WTC11 (cell line): ENCODE measurements around the gene LYPD1. TPM values are rescaled to one million over a fixed set of nuclear protein-coding genes. Genes with fewer than 3 reads are reported as not detected.

ENCODE experiments used
- ATAC-seq: fragments of 200-7000 bp; cut with Tn5 transposase; 2 replicates; pipeline ENCODE4 v1.10.0; 2021; ENCODE audit warnings: mild to moderate bottlenecking, moderate library complexity
- CTCF ChIA-PET: fragments of 300-600 bp; sonication (Branson Sonifier 250); formaldehyde crosslinking; loops from one replicate; lab custom pipeline; 2021; ENCODE audit warnings: antibody characterized with exemption; lab: Charles Lee
- POLR2A ChIA-PET: fragments of 350-600 bp; sonication (Branson Sonifier 250); formaldehyde crosslinking; loops from one replicate; lab custom pipeline; 2021; ENCODE audit warnings: antibody characterized with exemption; lab: Charles Lee
- DNase-seq: peaks from one replicate; pipeline ENCODE4 v3.0.0; 2021; ENCODE audit warnings: low spot score
- H3K27ac Mint-ChIP-seq: 2 replicates; pipeline ENCODE4 v1.8.0; 2021; ENCODE audit warnings: mixed read lengths
- H3K27me3 Mint-ChIP-seq: 2 replicates; pipeline ENCODE4 v1.8.0; 2021; ENCODE audit warnings: low read depth, mild to moderate bottlenecking, moderate library complexity, mixed read lengths
- H3K36me3 Mint-ChIP-seq: 2 replicates; pipeline ENCODE4 v1.8.0; 2021; ENCODE audit warnings: mixed read lengths
- H3K4me1 Mint-ChIP-seq: 2 replicates; pipeline ENCODE4 v1.8.0; 2022; ENCODE audit warnings: mixed read lengths
- H3K4me3 Mint-ChIP-seq: 2 replicates; pipeline ENCODE4 v1.8.0; 2021; ENCODE audit warnings: mild to moderate bottlenecking, moderate library complexity, mixed read lengths
- H3K9me3 Mint-ChIP-seq: 2 replicates; pipeline ENCODE4 v1.8.0; 2021; ENCODE audit warnings: mixed read lengths
- AR ChIP-seq: fragments of 250-450 bp; sonication (Bioruptor Pico); IDR thresholded peaks from 2 replicates; pipeline ENCODE4 v1.9.0; 2021; ENCODE audit warnings: mild to moderate bottlenecking
- ARID4B ChIP-seq: sonication (generic); formaldehyde crosslinking; IDR thresholded peaks from 2 replicates; pipeline ENCODE4 v1.8.0; 2023; ENCODE audit warnings: missing genetic modification reagents, mild to moderate bottlenecking, borderline replicate concordance
- CREM ChIP-seq: sonication (generic); formaldehyde crosslinking; IDR thresholded peaks from 2 replicates; pipeline ENCODE4 v1.8.1; 2022; ENCODE audit warnings: mild to moderate bottlenecking, missing genetic modification reagents, moderate library complexity
- E2F4 ChIP-seq: sonication (generic); formaldehyde crosslinking; IDR thresholded peaks from 2 replicates; pipeline ENCODE4 v1.8.1; 2022; ENCODE audit warnings: low read depth, mild to moderate bottlenecking, moderate library complexity, missing genetic modification reagents, borderline replicate concordance
- EMX1 ChIP-seq: fragments of 250-450 bp; sonication (Bioruptor Pico); IDR thresholded peaks from 2 replicates; pipeline ENCODE4 v1.8.0; 2021; ENCODE audit warnings: mild to moderate bottlenecking
- FOXK1 ChIP-seq: sonication (generic); formaldehyde crosslinking; IDR thresholded peaks from 2 replicates; pipeline ENCODE4 v1.8.0; 2022; ENCODE audit warnings: mild to moderate bottlenecking, moderate library complexity, missing genetic modification reagents
- JAZF1 ChIP-seq: fragments of 250-450 bp; sonication (Bioruptor Pico); IDR thresholded peaks from 2 replicates; pipeline ENCODE4 v1.9.0; 2021; ENCODE audit warnings: moderate library complexity, mild to moderate bottlenecking, inconsistent platforms
- MXD4 ChIP-seq: fragments of 250-450 bp; sonication (Bioruptor Pico); IDR thresholded peaks from 2 replicates; pipeline ENCODE4 v1.8.0; 2021; ENCODE audit warnings: mild to moderate bottlenecking, moderate library complexity, borderline replicate concordance
- NFYB ChIP-seq: sonication (generic); formaldehyde crosslinking; conservative IDR thresholded peaks from 2 replicates; pipeline ENCODE4 v1.8.0; 2022; ENCODE audit warnings: low read depth, missing genetic modification reagents
- PRRX2 ChIP-seq: fragments of 250-450 bp; sonication (Bioruptor Pico); IDR thresholded peaks from 2 replicates; pipeline ENCODE4 v1.8.0; 2021; ENCODE audit warnings: mild to moderate bottlenecking
- SMAD4 ChIP-seq: sonication (generic); formaldehyde crosslinking; IDR thresholded peaks from 2 replicates; pipeline ENCODE4 v1.8.0; 2022; ENCODE audit warnings: mild to moderate bottlenecking, missing genetic modification reagents
- SOX15 ChIP-seq: fragments of 250-450 bp; sonication (Bioruptor Pico); IDR thresholded peaks from 2 replicates; pipeline ENCODE4 v1.9.0; 2021; ENCODE audit warnings: mild to moderate bottlenecking
- ZNF317 ChIP-seq: sonication (generic); formaldehyde crosslinking; IDR thresholded peaks from 2 replicates; pipeline ENCODE4 v1.8.1; 2023; ENCODE audit warnings: low read depth, mild to moderate bottlenecking, moderate library complexity, missing genetic modification reagents, borderline replicate concordance
- ZNF396 ChIP-seq: fragments of 250-450 bp; sonication (Bioruptor Pico); IDR thresholded peaks from 2 replicates; pipeline ENCODE4 v1.8.0; 2021; ENCODE audit warnings: mild to moderate bottlenecking, moderate library complexity, borderline replicate concordance
- ZNF671 ChIP-seq: fragments of 250-450 bp; sonication (Bioruptor Pico); IDR thresholded peaks from 2 replicates; pipeline ENCODE4 v1.8.0; 2021; ENCODE audit warnings: mild to moderate bottlenecking
- total RNA-seq: library from RNA; stranded (reverse); gene quantifications from 3 replicates; pipeline ENCODE4 v1.2.3, GENCODE V29; 2021
- TF ChIP-seq, protein P1 (sequence below): fragments of 250-450 bp; sonication (Bioruptor Pico); conservative IDR thresholded peaks from 2 replicates; pipeline ENCODE4 v1.9.0; 2021; ENCODE audit warnings: mild to moderate bottlenecking
- TF ChIP-seq, protein P2 (sequence below): sonication (generic); formaldehyde crosslinking; IDR thresholded peaks from 2 replicates; pipeline ENCODE4 v1.8.0; 2022; ENCODE audit warnings: mild to moderate bottlenecking, missing genetic modification reagents
- TF ChIP-seq, protein P3 (sequence below): sonication (generic); formaldehyde crosslinking; conservative IDR thresholded peaks from 2 replicates; pipeline ENCODE4 v1.8.1; 2023; ENCODE audit warnings: mild to moderate bottlenecking, low read depth, missing genetic modification reagents, moderate library complexity
- TF ChIP-seq, protein P4 (sequence below): sonication (generic); formaldehyde crosslinking; IDR thresholded peaks from 2 replicates; pipeline ENCODE4 v1.8.0; 2022; ENCODE audit warnings: mild to moderate bottlenecking, missing genetic modification reagents

The LYPD1 gene
- total RNA-seq, 1 experiment from 2014 or later: 2.8 TPM

DNA sequence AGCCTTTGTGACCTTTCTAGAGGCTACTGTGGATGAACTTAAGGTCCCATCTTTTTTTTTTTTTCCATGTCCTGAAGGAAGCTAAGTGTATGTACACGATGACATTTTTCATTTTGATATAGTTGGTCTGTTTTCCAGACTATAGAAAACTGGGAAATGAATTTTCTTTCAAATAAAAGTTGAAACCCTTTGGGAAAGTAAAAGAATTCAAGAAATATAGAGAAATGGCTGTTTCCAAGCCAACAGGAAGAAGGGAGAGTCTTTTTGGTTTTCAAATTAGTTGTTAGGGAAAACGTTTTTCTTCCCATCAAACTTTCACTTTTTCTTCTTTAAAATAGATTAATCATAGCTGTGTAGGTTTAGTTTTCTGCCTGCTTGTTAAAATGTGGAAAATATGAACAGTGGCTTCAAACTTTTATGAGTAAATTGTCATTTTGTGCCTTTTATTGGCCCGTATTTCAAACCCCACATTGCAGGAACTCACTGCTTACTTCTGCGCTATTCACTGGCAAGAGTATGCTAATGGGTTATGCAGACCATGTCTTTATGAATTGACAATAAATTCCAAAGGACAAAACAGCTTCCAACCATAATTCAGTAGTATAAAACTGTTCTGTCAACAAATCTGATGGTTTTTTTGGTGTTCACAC lies 27.7 kb upstream of the LYPD1 start:
- no peaks in the 10 kb centered on the region for H3K27me3 Mint-ChIP-seq
- no peak for DNase-seq
- H3K4me3 Mint-ChIP-seq: no peak overlapping the region
- ATAC-seq: no peak
- POLR2A ChIA-PET: no interaction called here
- peaks cover 13% of the 10 kb centered on the region for H3K4me1 Mint-ChIP-seq
- H3K36me3 Mint-ChIP-seq: no peaks in the 10 kb centered on the region
- no peak overlapping the region for H3K27ac Mint-ChIP-seq
- TF ChIP-seq SMAD4 (CRISPR knock-in tag): no peak
- no peak for TF ChIP-seq FOXK1 (CRISPR knock-in tag)
- no peak for TF ChIP-seq MXD4 (CRISPR knock-in tag)
- TF ChIP-seq CREM: no peak
- no peak for TF ChIP-seq SOX15 (CRISPR knock-in tag)
- TF ChIP-seq, protein P1, sequence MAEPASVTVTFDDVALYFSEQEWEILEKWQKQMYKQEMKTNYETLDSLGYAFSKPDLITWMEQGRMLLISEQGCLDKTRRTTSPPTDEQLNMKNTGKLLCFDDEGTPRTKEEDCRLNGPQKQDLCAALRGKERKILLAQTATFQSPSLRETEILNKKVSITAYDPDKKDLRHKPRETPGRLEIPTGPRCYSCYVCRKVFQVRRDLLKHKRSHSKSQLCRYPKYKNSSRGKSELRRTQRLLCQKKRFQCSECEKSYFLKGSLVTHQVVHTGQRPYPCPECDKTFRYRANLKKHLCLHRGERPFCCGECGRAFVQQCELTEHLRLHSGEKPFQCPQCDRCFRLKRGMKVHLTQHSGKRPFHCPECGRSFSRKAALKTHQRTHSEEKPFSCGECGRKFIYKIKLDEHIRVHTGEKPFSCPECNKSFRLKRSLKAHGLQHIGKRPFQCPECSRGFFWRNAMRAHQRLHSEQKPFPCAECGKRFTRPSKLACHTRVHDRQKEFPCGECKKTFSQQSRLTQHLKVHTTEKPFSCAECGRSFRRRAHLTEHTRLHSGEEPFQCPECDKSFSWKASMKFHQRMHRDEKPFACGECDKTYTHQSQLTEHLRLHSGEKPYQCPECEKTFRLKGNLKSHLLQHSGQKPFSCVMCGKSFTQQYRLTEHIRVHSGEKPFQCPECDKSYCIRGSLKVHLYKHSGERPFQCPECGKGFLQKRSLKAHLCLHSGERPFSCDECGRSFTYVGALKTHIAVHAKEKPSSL (CRISPR knock-in tag): no peak
- no peak for TF ChIP-seq EMX1 (CRISPR knock-in tag)
- TF ChIP-seq JAZF1 (CRISPR knock-in tag): no peak
- TF ChIP-seq PRRX2: no peak
- no peak for TF ChIP-seq ZNF671 (CRISPR knock-in tag)
- TF ChIP-seq ZNF317 (CRISPR knock-in tag): no peak
- TF ChIP-seq, protein P2, sequence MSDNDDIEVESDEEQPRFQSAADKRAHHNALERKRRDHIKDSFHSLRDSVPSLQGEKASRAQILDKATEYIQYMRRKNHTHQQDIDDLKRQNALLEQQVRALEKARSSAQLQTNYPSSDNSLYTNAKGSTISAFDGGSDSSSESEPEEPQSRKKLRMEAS (CRISPR knock-in tag): no peak
- no peak for TF ChIP-seq ARID4B (CRISPR knock-in tag)
- no peak for TF ChIP-seq ZNF396 (CRISPR knock-in tag)
- no peak for TF ChIP-seq AR (CRISPR knock-in tag)
- no peaks in the 10 kb centered on the region for H3K9me3 Mint-ChIP-seq
- CTCF ChIA-PET: no interaction called here

- no peak for DNase-seq
- POLR2A ChIA-PET: no interaction called here
- Mint-ChIP-seq H3K27me3 (no peaks in the 10 kb centered on the region), H3K27ac (no peak overlapping the region), H3K4me3 (no peak overlapping the region), H3K36me3 (no peaks in the 10 kb centered on the region), H3K4me1 (peaks cover 13% of the 10 kb centered on the region), H3K9me3 (peaks cover 13% of the 10 kb centered on the region)
- no peak for ATAC-seq
- CTCF ChIA-PET: no interaction called here
- TF ChIP-seq NFYB (no peak), E2F4 (CRISPR knock-in tag) (no peak)
- TF ChIP-seq, protein P3, sequence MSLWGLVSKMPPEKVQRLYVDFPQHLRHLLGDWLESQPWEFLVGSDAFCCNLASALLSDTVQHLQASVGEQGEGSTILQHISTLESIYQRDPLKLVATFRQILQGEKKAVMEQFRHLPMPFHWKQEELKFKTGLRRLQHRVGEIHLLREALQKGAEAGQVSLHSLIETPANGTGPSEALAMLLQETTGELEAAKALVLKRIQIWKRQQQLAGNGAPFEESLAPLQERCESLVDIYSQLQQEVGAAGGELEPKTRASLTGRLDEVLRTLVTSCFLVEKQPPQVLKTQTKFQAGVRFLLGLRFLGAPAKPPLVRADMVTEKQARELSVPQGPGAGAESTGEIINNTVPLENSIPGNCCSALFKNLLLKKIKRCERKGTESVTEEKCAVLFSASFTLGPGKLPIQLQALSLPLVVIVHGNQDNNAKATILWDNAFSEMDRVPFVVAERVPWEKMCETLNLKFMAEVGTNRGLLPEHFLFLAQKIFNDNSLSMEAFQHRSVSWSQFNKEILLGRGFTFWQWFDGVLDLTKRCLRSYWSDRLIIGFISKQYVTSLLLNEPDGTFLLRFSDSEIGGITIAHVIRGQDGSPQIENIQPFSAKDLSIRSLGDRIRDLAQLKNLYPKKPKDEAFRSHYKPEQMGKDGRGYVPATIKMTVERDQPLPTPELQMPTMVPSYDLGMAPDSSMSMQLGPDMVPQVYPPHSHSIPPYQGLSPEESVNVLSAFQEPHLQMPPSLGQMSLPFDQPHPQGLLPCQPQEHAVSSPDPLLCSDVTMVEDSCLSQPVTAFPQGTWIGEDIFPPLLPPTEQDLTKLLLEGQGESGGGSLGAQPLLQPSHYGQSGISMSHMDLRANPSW (CRISPR knock-in tag): no peak
- TF ChIP-seq, protein P4, sequence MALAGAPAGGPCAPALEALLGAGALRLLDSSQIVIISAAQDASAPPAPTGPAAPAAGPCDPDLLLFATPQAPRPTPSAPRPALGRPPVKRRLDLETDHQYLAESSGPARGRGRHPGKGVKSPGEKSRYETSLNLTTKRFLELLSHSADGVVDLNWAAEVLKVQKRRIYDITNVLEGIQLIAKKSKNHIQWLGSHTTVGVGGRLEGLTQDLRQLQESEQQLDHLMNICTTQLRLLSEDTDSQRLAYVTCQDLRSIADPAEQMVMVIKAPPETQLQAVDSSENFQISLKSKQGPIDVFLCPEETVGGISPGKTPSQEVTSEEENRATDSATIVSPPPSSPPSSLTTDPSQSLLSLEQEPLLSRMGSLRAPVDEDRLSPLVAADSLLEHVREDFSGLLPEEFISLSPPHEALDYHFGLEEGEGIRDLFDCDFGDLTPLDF (CRISPR knock-in tag): no peak
- TF ChIP-seq, protein P2 (CRISPR knock-in tag): no peak
These were observed 22.8 kb upstream of the LYPD1 start for GRCh38 chr2:132692816-132693215.
